ENCODE results near the gene BATF2.

- no peak for TF ChIP-seq POLR2A (IDR thresholded peaks at IDR 0.05)
- no peak for TF ChIP-seq CTCF (IDR thresholded peaks at IDR 0.05)
Measured at GRCh38 chr11:64969209-64969608, 27.6 kb downstream of the BATF2 start.

Data from lower leg skin (tissue), 3 donors.